Activated naive CD8-positive, alpha-beta T cell treated with anti-CD3 and anti-CD28 coated beads, Interleukin-2, amount 10 ng/mL, durations not matched to agents 7 days and 5 days (primary cell): ENCODE data around the gene MAN1C1. TPM values are rescaled to one million over a fixed set of nuclear protein-coding genes. Genes with fewer than 3 reads are reported as not detected.

Experiments used
- ATAC-seq: fragments of 150-1000 bp; cut with Tn5 transposase; one replicate; pipeline ENCODE4 v1.10.0; 2021; ENCODE audit warnings: low read depth, moderate library complexity
- POLR2A ChIA-PET: fragments of 350-600 bp; sonication (Branson Sonifier 250); formaldehyde crosslinking; loops from one replicate; lab custom pipeline; 2021; ENCODE audit warnings: antibody characterized with exemption; lab: Charles Lee
- DNase-seq: peaks from one replicate; pipeline ENCODE4 v3.0.0; 2021
- H3K27ac Mint-ChIP-seq: one replicate; pipeline ENCODE4 v1.8.0; 2022; ENCODE audit warnings: mild to moderate bottlenecking, mixed read lengths
- H3K27me3 Mint-ChIP-seq: one replicate; pipeline ENCODE4 v1.8.0; 2022; ENCODE audit warnings: mild to moderate bottlenecking, moderate library complexity, mixed read lengths
- H3K36me3 Mint-ChIP-seq: one replicate; pipeline ENCODE4 v1.8.0; 2021; ENCODE audit warnings: mild to moderate bottlenecking, mixed read lengths
- H3K4me1 Mint-ChIP-seq: one replicate; pipeline ENCODE4 v1.8.0; 2021; ENCODE audit warnings: mixed read lengths
- H3K4me3 Mint-ChIP-seq: one replicate; pipeline ENCODE4 v1.8.0; 2022; ENCODE audit warnings: mild to moderate bottlenecking, moderate library complexity, mixed read lengths
- H3K9me3 Mint-ChIP-seq: one replicate; pipeline ENCODE4 v1.8.0; 2021; ENCODE audit warnings: mixed read lengths
- total RNA-seq, 2 experiments: library from RNA; stranded (reverse); gene quantifications; one replicate each; pipeline ENCODE4 v1.2.3, GENCODE V29; 2021

Gene MAN1C1
- total RNA-seq, 2 experiments from 2014 or later = 20.5 to 20.9 TPM

DNA sequence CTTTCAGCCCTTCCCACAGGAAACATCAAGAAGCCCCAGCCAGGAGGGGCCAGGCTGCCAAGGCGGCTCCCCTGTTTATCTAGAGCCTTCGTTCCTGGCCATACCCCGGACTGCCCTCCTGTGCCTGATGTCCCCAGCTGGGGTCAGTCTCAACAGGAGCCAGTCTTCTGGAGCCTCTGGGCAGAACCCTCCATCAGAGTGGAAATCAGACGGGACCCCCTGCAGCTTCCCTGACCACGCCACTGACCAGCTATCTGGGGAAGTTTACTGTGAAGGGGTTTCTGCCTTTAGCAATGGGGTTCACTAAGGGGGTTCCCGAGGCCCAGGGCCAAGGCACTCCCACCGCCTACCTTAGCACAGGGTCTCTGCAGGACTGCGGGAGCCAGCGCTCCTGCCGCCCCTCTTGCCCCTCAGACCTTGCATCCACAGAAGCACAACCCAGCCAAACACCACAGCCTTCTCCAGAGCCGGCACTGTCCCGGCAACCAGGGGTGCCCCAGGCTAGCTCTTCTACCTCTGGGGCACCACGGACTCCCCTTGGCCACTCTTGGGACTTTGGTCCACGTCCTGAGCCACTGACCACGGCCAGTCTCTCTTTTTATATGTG lies 199.6 kb downstream of the MAN1C1 start:
- H3K27ac Mint-ChIP-seq = no peak overlapping the region
- no peak for DNase-seq
- H3K4me3 Mint-ChIP-seq = no peak overlapping the region
- H3K9me3 Mint-ChIP-seq = no peaks in the 10 kb centered on the region
- H3K4me1 Mint-ChIP-seq = peaks cover 21% of the 10 kb centered on the region
- no peaks in the 10 kb centered on the region for H3K27me3 Mint-ChIP-seq
- peaks cover 5% of the 10 kb centered on the region for H3K36me3 Mint-ChIP-seq
- no peak for ATAC-seq
- POLR2A ChIA-PET = no interaction called here

DNA sequence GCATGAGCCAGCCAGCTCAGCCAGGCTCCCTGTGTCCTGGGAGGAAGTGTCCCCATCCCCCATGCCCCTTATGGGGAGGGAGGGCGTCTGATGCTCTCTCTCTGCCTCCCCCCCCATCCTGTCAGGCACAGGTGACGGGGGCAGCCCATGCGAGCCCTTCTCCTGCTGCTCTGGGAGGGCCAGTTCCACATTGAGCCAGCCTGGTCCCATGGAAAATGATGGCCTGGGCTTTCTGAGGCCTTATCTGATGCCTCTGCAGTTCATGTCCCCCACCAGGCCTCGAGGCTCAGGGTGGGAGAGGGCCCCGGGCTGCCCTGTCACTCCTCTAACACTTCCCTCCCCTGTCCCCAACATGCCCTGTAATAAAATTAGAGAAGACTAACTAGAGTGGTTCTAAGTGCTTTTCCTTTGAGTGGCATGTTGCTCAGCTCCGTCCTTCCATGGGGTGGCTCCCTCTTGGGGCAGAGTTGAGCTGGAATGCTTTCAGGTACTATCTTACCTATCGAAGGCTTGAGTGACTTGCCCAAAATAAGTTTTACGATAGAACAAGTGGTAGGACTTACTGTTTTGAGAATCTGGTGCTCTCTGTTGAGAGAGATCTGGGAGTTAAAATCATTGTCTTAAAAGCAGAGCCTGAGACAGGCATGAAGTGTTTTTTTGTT lies 201.4 kb downstream of the MAN1C1 start:
- H3K9me3 Mint-ChIP-seq = no peaks in the 10 kb centered on the region
- POLR2A ChIA-PET = no interaction called here
- H3K27me3 Mint-ChIP-seq = no peaks in the 10 kb centered on the region
- DNase-seq (peak; percentile 25), ATAC-seq (no peak)
- H3K36me3 Mint-ChIP-seq = peaks cover 12% of the 10 kb centered on the region
- peak overlapping the region; percentile 93 for H3K4me3 Mint-ChIP-seq
- H3K4me1 Mint-ChIP-seq = peaks cover 30% of the 10 kb centered on the region
- H3K27ac Mint-ChIP-seq = peak overlapping the region; percentile 73

DNA sequence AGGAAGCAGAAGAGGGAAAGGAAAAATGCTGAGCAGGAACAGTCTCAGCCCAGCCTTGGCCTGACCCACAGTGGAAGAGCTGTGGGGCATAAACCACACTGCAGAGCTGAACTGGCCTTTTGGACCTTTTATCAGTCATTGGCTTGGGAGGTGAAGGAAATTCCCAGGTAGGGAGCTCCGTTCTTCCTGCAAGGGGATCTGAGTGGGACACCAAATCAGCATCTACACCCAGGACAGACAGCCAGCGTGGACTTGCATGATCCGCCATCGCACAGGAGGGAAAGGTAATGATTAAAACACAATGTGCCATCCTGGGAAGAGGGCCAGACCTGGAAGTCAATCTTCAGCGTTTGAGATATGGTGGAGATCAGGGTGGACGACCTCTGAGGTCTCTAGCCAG lies 202.0 kb downstream of the MAN1C1 start:
- Mint-ChIP-seq H3K4me3 (peak overlapping the region; percentile 93), H3K36me3 (peaks cover 12% of the 10 kb centered on the region), H3K27me3 (no peaks in the 10 kb centered on the region), H3K9me3 (no peaks in the 10 kb centered on the region), H3K27ac (peak overlapping the region; percentile 91), H3K4me1 (peaks cover 30% of the 10 kb centered on the region)
- no peak for ATAC-seq
- DNase-seq = no peak
- POLR2A ChIA-PET = interaction anchor here (0.6 to 2.8 kb wide), 3 partner anchors 18 to 210 kb away, joined by 3 to 17 read pairs (median 13); partner anchors contain the start of genes PAFAH2 and SELENON

DNA sequence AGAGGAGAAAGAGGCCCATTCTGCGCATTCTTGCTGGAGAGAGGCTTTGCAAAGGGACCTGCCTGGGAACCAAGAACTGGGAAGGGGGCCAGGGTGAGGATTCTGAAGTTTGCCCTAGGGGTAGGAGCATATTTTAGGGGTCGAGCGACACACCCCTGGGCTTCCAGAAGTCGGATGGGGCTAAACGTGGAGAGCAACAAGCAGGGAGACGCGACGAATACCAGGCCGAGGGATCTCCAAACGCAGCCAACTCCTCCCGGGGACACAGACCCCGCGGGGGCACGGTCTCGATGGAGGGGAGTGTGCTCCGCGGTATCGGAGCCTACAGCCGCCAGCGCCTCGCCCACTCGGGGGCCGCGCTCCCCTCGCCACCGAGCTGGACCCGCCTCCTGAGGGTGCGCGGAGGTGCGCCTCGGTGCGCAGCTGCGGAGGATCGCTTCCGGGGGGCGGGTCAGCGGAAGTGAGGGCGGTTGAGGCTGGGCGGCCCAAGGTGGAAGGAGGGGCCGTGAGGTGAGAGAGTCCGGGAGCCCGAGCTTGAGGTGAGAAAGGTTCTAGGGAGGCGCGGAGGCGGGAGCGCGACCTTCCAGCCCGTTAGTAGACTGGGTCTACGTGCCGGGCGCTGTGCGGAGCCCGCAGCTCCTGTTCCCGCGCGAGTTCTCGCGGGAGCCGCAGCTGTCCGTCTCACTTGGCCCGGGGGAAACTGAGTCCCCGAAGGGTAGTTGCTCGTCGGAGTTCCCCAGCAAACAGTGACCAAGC lies 203.1 kb downstream of the MAN1C1 start, which contains the start of gene MTFR1L:
MTFR1L (plus strand) TSS at position 464 of the 756 bp plus-strand sequence. CDS start 3,151 bp downstream, outside the sequence.
- peak; percentile 83 for ATAC-seq
- POLR2A ChIA-PET = interaction anchor here (0.6 to 2.8 kb wide), 17 partner anchors 19 to 588 kb away, joined by 3 to 17 read pairs (median 5); partner anchors contain the start of genes PAFAH2, PAQR7, RSRP1 and SELENON
- Mint-ChIP-seq H3K27ac (peak within 1 kb of the TSS; percentile 96), H3K4me3 (peak within 1 kb of the TSS; percentile 93), H3K9me3 (no peaks in the 10 kb centered on the region), H3K36me3 (peaks cover 12% of the 10 kb centered on the region), H3K4me1 (peaks cover 30% of the 10 kb centered on the region), H3K27me3 (no peaks in the 10 kb centered on the region)
- peak; percentile 94 for DNase-seq

- H3K4me1 Mint-ChIP-seq = peaks cover 30% of the 10 kb centered on the region
These were observed 203.9 kb downstream of the MAN1C1 start for GRCh38 chr1:25820247-25821111.

GRCh38 chr1:25821112-25821476 lies 204.5 kb downstream of the MAN1C1 start:
- POLR2A ChIA-PET = interaction anchor here (1.0 to 2.8 kb wide), 5 partner anchors 53 to 386 kb away, joined by 3 to 17 read pairs (median 9); partner anchors contain the start of genes PAFAH2 and PAQR7
- H3K9me3 Mint-ChIP-seq = no peaks in the 10 kb centered on the region
- DNase-seq = no peak

More at GRCh38 chr1:25820247-25821111, 203.9 kb downstream of the MAN1C1 start:
- POLR2A ChIA-PET = interaction anchor here (0.6 to 2.8 kb wide), 15 partner anchors 20 to 573 kb away, joined by 3 to 17 read pairs (median 5); partner anchors contain the start of genes PAFAH2, PAQR7, RSRP1 and SELENON
- peak overlapping the region; percentile 93 for H3K4me3 Mint-ChIP-seq
- H3K9me3 Mint-ChIP-seq = no peaks in the 10 kb centered on the region
- H3K27me3 Mint-ChIP-seq = no peaks in the 10 kb centered on the region
- H3K36me3 Mint-ChIP-seq = peaks cover 12% of the 10 kb centered on the region
- ATAC-seq (peak; percentile 80), DNase-seq (peak; percentile 78)
- H3K27ac Mint-ChIP-seq = peak overlapping the region; percentile 96

DNA sequence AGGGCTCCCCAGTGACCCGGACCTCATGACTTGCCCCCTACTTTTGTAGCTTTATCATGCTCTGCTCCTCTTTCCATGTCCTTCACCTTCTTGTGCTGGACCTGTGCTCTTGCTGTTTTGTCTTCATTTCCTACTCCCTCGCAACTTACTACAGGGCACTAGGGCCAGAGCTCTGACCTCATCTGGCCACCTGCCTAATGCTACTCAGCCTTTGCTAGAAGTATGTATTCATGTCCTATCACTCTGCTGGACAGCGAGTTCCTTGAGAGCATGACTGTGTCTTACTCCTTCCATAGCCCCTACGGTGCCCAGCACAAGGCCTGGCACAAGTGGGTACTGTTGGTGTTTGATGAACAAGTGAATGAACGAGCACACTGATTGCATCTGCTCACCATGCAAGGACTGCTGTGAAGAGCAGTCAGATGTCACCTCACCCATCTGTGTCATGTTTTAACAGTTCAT lies 205.1 kb downstream of the MAN1C1 start:
- Mint-ChIP-seq H3K4me3 (peak overlapping the region; percentile 88), H3K36me3 (peaks cover 14% of the 10 kb centered on the region), H3K27ac (peak overlapping the region; percentile 96), H3K27me3 (no peaks in the 10 kb centered on the region), H3K4me1 (peaks cover 32% of the 10 kb centered on the region), H3K9me3 (no peaks in the 10 kb centered on the region)
- ATAC-seq (no peak), DNase-seq (no peak)
- POLR2A ChIA-PET = interaction anchor here (1.3 to 2.8 kb wide), 2 partner anchors 83 to 175 kb away, joined by 3 to 17 read pairs; partner anchors contain the start of gene PAFAH2

More at GRCh38 chr1:25821112-25821476, 204.5 kb downstream of the MAN1C1 start:
- Mint-ChIP-seq H3K36me3 (peaks cover 13% of the 10 kb centered on the region), H3K27me3 (no peaks in the 10 kb centered on the region), H3K27ac (peak overlapping the region; percentile 96), H3K4me1 (peaks cover 30% of the 10 kb centered on the region), H3K4me3 (peak overlapping the region; percentile 88)
- ATAC-seq = no peak

- no peaks in the 10 kb centered on the region for H3K27me3 Mint-ChIP-seq
- H3K36me3 Mint-ChIP-seq = peaks cover 27% of the 10 kb centered on the region
These were observed 209.0 kb downstream of the MAN1C1 start for GRCh38 chr1:25825605-25826004.

GRCh38 chr1:25826571-25826970 lies 210.0 kb downstream of the MAN1C1 start:
- DNase-seq (no peak), ATAC-seq (no peak)
- Mint-ChIP-seq H3K27me3 (no peaks in the 10 kb centered on the region), H3K9me3 (no peaks in the 10 kb centered on the region), H3K27ac (no peak overlapping the region), H3K36me3 (peaks cover 28% of the 10 kb centered on the region), H3K4me1 (peaks cover 7% of the 10 kb centered on the region), H3K4me3 (no peak overlapping the region)
- POLR2A ChIA-PET = no interaction called here

More at GRCh38 chr1:25825605-25826004, 209.0 kb downstream of the MAN1C1 start:
- Mint-ChIP-seq H3K4me3 (no peak overlapping the region), H3K4me1 (peaks cover 16% of the 10 kb centered on the region), H3K27ac (no peak overlapping the region), H3K9me3 (no peaks in the 10 kb centered on the region)
- DNase-seq (no peak), ATAC-seq (no peak)
- POLR2A ChIA-PET = no interaction called here

- Mint-ChIP-seq H3K36me3 (peaks cover 28% of the 10 kb centered on the region), H3K9me3 (no peaks in the 10 kb centered on the region), H3K27ac (no peak overlapping the region), H3K27me3 (no peaks in the 10 kb centered on the region), H3K4me3 (no peak overlapping the region), H3K4me1 (peaks cover 7% of the 10 kb centered on the region)
- no peak for DNase-seq
- POLR2A ChIA-PET = no interaction called here
- no peak for ATAC-seq
These were observed 211.9 kb downstream of the MAN1C1 start for GRCh38 chr1:25828491-25828890.

GRCh38 chr1:25829046-25829445 lies 212.5 kb downstream of the MAN1C1 start:
- H3K4me1 Mint-ChIP-seq = peaks cover 7% of the 10 kb centered on the region
- H3K36me3 Mint-ChIP-seq = peaks cover 28% of the 10 kb centered on the region
- H3K9me3 Mint-ChIP-seq = no peaks in the 10 kb centered on the region
- H3K4me3 Mint-ChIP-seq = no peak overlapping the region
- no peak for DNase-seq
- no peaks in the 10 kb centered on the region for H3K27me3 Mint-ChIP-seq
- POLR2A ChIA-PET = no interaction called here
- no peak for ATAC-seq
- H3K27ac Mint-ChIP-seq = no peak overlapping the region

- POLR2A ChIA-PET = no interaction called here
- no peaks in the 10 kb centered on the region for H3K9me3 Mint-ChIP-seq
- H3K4me3 Mint-ChIP-seq = no peak overlapping the region
- DNase-seq = no peak
- H3K36me3 Mint-ChIP-seq = peaks cover 40% of the 10 kb centered on the region
- ATAC-seq = no peak
- no peaks in the 10 kb centered on the region for H3K27me3 Mint-ChIP-seq
- H3K27ac Mint-ChIP-seq = peak overlapping the region; percentile 15
- peaks cover 5% of the 10 kb centered on the region for H3K4me1 Mint-ChIP-seq
These were observed 215.1 kb downstream of the MAN1C1 start for GRCh38 chr1:25831569-25832196.
